ENCODE data around the gene CMC1.

DNA sequence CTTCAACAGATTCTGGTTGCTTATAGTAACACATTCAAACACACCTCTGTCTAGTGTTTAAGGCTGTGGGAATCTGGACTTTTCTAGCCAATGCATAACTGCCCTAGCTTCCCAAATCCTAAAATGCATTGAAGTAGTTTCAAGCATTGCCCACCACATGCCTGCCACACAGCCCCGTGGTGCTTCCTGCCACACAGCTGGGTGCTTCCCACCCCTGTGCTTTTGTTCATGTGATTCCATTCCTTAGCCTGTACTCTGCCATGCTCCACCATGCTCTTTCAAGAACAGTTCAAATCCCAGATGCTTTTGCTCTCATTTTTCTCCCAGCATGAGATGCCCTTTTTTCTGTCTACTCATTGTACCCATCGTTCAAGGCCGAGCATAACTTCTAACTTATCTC is 2.3 kb upstream of the CMC1 start:
- TF ChIP-seq, protein P1, sequence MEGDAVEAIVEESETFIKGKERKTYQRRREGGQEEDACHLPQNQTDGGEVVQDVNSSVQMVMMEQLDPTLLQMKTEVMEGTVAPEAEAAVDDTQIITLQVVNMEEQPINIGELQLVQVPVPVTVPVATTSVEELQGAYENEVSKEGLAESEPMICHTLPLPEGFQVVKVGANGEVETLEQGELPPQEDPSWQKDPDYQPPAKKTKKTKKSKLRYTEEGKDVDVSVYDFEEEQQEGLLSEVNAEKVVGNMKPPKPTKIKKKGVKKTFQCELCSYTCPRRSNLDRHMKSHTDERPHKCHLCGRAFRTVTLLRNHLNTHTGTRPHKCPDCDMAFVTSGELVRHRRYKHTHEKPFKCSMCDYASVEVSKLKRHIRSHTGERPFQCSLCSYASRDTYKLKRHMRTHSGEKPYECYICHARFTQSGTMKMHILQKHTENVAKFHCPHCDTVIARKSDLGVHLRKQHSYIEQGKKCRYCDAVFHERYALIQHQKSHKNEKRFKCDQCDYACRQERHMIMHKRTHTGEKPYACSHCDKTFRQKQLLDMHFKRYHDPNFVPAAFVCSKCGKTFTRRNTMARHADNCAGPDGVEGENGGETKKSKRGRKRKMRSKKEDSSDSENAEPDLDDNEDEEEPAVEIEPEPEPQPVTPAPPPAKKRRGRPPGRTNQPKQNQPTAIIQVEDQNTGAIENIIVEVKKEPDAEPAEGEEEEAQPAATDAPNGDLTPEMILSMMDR (IDR thresholded peaks at IDR 0.05) = no peak
- no peak for TF ChIP-seq ZFX (IDR thresholded peaks at IDR 0.05; ENCODE audit: borderline replicate concordance)
